GM18907 (cell line): Measurements from ENCODE around the gene PPP2R5E.
"Not testable (repeated sequence)": the region's sequence is repeated elsewhere in the genome, so short reads cannot be mapped to it uniquely, and the experiment has no call there.

ENCODE experiments used
- ATAC-seq: cut with Tn5 transposase; IDR thresholded peaks from one replicate; pipeline ENCODE4 v1.9.1; 2021; ENCODE audit warnings: mild to moderate bottlenecking, moderate library complexity; ENCODE audit not compliant: unreplicated experiment

PPP2R5E gene

GRCh38 chr14:63523735-63524426 is 19.3 kb downstream of the PPP2R5E start:
- ATAC-seq = no peak

DNA sequence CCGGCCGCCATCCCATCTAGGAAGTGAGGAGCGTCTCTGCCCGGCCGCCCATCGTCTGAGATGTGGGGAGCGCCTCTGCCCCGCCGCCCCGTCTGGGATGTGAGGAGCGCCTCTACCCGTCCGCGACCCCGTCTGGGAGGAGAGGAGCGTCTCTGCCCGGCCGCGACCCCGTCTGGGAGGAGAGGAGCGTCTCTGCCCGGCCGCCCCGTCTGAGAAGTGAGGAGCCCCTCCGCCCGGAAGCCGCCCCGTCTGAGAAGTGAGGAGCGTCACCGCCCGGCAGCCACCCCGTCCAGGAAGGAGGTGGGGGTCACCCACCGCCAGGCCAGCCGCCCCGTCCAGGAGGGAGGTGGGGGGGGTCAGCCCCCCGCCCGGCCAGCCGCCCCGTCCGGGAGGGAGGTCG is 20.7 kb downstream of the PPP2R5E start:
- ATAC-seq = not testable (repeated sequence)

DNA sequence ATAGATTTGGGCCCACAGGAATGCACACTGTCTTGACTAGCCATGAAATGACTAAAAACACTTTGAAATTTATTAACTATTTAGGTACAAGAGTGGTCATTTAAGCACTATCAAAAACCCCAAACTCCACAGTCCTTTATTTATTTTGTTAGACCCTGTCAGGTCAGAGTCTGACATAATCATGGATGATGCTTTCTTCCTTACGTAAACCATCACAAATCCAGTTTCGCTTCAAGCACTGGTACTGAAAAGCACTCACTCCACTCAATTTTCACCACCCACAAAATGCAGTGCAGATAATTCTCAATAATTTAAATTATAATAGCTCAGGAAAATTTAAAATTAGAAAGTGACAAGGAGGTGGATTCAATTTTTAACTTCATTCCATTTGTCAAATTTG is 25.8 kb downstream of the PPP2R5E start:
- ATAC-seq = no peak

DNA sequence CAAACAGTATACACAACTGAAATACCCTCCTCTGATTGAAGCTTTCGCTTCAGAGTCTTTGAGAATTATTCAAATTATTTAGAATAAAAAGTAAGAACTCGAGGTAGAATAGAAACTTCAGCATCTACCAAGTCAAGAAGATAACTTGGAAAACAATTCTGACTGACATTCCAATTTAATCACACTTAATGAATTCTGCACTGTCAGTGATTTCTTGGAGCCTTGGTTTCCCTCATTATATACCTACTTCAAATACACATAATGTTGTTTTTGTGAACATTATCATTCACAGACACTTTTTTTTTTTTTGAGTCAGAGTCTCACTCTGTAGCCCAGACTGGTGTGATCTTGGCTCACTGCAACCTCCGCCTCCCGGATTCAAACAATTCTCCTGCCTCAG is 27.9 kb downstream of the PPP2R5E start:
- ATAC-seq = no peak

GRCh38 chr14:63513756-63514155 is 29.4 kb downstream of the PPP2R5E start:
- no peak for ATAC-seq

- no peak for ATAC-seq
Observed at GRCh38 chr14:63512861-63513260, 30.3 kb downstream of the PPP2R5E start.

GRCh38 chr14:63510538-63510937 is 32.6 kb downstream of the PPP2R5E start:
- peak; percentile 86 for ATAC-seq

GRCh38 chr14:63508033-63508432 is 35.1 kb downstream of the PPP2R5E start:
- ATAC-seq = no peak

- no peak for ATAC-seq
Observed at GRCh38 chr14:63504648-63505047, 38.5 kb downstream of the PPP2R5E start.

DNA sequence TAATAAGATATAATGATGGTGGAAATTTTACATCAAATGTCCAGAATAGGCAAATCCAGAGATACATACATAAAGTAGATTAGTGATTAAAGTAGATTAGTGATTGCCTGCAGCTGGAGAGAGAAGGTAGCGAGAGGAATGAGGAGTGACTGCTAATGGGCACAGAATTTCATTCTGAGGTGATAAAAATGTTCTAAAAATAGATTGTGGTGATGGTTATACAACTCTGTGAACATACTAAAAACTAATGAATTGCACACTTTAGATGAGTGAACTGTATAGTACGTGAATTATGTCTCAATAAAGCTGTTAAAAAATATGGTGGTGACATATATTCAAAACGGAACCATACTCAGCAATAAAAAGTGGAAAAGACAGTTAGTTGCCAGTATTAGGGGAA is 41.7 kb downstream of the PPP2R5E start:
- ATAC-seq = no peak

- ATAC-seq = no peak
Observed at GRCh38 chr14:63499701-63500250, 43.4 kb downstream of the PPP2R5E start.

GRCh38 chr14:63496837-63497400 is 46.3 kb downstream of the PPP2R5E start:
- no peak for ATAC-seq

DNA sequence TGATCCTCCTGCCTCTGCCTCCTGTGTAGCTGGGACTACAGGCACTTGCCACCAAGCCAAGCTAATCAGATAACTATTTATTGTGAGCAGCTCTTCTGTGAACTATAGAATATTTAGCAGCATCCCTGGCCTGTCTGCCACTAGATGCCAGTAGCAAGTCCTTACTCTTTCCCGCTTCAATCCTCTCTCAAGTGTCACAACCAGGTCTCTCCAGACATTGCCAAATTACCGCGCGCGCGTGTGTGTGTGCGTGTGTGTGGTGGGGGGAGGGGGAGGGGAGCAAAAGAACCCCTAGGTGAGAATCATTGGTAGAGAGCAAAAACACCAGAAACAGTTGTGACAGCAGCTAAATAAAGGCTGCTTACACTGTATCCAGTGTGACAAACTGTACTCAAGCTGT is 49.9 kb downstream of the PPP2R5E start:
- ATAC-seq = no peak

DNA sequence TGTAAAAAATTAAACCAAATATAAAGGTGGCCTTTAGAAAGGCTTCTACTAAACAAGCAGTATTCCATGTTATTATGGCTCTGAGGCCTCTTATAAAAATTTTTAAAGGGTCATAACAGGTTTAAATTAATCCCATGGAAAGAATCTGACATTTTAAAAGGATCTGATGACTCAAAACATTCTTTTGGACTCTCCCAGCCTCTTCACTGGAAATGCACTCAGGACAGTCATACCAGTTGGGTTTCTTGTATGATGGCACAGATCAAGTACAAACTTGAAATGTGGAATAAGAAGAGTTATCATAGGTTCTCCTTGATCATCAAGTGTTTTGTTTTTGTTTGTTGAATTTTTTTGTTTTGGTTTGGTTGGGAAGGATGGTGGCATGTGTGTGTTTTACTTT is 50.8 kb downstream of the PPP2R5E start:
- no peak for ATAC-seq

- ATAC-seq = no peak
Observed at GRCh38 chr14:63487724-63488123, 55.5 kb downstream of the PPP2R5E start.

DNA sequence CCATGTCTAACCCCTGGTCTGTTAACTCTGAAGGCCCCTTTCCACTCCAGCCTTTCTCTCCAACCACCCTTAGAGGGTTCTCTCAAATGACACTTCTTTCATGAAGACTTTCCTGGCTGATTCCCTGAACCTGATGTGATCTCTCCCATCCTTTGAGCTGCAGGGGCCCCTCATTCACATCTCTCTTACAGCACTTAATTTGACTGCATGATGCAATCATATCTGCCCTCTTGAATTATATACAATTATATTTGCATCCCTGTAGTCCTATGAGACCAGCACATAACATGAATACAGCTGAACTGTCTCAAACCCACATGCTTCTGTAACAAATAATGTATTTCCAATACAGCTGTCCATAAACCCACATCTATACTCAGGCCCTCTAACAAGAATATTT is 56.4 kb downstream of the PPP2R5E start:
- no peak for ATAC-seq

DNA sequence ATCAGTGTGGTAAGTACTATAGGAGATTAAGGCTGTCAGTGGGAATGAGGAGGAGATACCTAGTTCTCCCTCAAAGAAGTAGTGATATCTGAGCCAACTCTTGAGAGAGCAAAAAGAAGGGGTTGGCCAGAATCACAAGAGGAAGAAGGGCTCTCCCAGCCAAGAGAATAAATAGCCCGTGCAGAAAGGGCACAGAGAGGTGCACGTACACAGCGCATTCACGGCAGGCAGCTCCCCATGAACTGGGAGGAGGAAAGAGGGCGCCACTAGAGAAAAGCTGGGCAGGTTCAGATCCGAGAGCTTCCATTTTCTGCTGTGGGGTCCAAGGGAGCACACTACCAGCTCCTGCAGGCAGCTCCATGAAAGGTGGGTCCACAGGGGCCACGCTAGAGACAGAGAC is 59.9 kb downstream of the PPP2R5E start:
- ATAC-seq = no peak

GRCh38 chr14:63480599-63480998 is 62.6 kb downstream of the PPP2R5E start:
- ATAC-seq = no peak

GRCh38 chr14:63478437-63478852 is 64.7 kb downstream of the PPP2R5E start:
- peak; percentile 61 for ATAC-seq

DNA sequence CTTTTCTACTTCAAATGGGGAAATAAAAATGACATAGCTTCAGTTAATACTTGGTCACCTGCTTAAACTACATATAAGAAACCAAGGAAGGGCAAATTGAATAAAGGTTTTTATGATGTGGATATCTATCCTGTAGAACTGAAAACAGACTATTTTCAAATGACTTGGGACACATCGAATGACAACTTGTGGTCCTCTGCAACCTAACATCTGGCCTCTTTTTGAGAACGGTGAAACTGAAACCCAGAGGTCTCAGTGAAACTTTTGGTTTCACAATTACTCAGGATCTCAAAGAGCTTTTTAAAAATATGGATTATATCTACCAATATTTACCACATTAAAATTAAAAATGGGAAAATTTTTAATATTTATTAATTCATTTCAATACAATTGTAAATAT is 65.2 kb downstream of the PPP2R5E start:
- ATAC-seq = peak; percentile 79

DNA sequence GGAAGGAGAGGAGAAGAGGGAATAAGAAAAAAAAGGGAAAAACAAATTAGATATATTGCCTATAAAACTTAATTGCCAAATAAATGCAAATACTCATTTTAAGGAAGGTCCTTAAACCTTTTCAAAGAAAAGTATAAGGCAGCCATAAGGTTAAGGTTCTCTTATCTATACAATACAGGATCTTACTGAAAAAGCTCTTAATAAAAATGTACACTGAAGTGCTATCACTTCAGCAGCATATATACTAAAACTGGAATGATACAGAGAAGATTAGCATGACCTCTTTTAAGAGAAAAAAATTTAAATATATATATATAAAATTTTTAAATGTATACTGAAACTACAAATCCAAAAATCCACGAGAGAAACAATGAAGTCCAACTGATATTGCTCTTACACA is 65.6 kb downstream of the PPP2R5E start:
- no peak for ATAC-seq

DNA sequence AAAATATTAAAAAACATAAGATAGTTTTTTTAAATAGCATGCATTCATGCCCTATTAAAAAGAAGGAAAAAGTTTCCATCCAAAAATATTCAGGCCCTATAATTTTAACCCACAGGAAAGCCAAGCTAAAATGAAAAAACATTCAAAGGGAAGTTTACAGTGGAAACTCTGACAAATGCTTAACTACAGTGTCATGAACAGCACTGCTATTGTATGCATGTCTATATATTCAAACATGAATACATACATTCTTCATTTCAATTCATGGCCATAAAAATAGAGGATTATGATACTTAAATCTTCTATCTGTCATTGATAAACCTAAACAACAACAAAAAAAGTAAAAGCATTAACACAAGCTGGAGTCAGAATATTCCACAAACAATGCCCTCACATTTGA is 67.4 kb downstream of the PPP2R5E start:
- ATAC-seq = no peak

- no peak for ATAC-seq
Observed at GRCh38 chr14:63474844-63475243, 68.3 kb downstream of the PPP2R5E start.
